GM19455 (cell line): Measurements from ENCODE around the gene WDFY4.

ENCODE experiments used
- ATAC-seq: cut with Tn5 transposase; IDR thresholded peaks from one replicate; pipeline ENCODE4 v1.9.1; 2021; ENCODE audit not compliant: unreplicated experiment

The WDFY4 gene

GRCh38 chr10:48842231-48842630 is 157.6 kb downstream of the WDFY4 start:
- no peak for ATAC-seq

GRCh38 chr10:48843198-48843597 is 158.5 kb downstream of the WDFY4 start:
- no peak for ATAC-seq

- no peak for ATAC-seq
Observed at GRCh38 chr10:48844616-48845015, 159.9 kb downstream of the WDFY4 start.

- ATAC-seq, result no peak
Observed at GRCh38 chr10:48845512-48845911, 160.8 kb downstream of the WDFY4 start.

GRCh38 chr10:48847691-48848090 is 163.0 kb downstream of the WDFY4 start:
- ATAC-seq, result no peak

GRCh38 chr10:48856855-48857254 is 172.2 kb downstream of the WDFY4 start:
- no peak for ATAC-seq

- ATAC-seq, result no peak
Observed at GRCh38 chr10:48872234-48872633, 187.6 kb downstream of the WDFY4 start.

GRCh38 chr10:48878091-48878490 is 193.4 kb downstream of the WDFY4 start:
- ATAC-seq, result no peak

GRCh38 chr10:48879451-48879850 is 194.8 kb downstream of the WDFY4 start:
- ATAC-seq, result no peak

GRCh38 chr10:48880016-48880705 is 195.5 kb downstream of the WDFY4 start:
- no peak for ATAC-seq

- no peak for ATAC-seq
Observed at GRCh38 chr10:48881937-48882336, 197.3 kb downstream of the WDFY4 start.

GRCh38 chr10:48882881-48883280 is 198.2 kb downstream of the WDFY4 start:
- ATAC-seq, result no peak

GRCh38 chr10:48883701-48884100 is 199.0 kb downstream of the WDFY4 start:
- no peak for ATAC-seq

GRCh38 chr10:48884179-48885045 is 199.7 kb downstream of the WDFY4 start:
- ATAC-seq, result no peak

- ATAC-seq, result no peak
Observed at GRCh38 chr10:48885376-48885775, 200.7 kb downstream of the WDFY4 start.

- ATAC-seq, result no peak
Observed at GRCh38 chr10:48887982-48888381, 203.3 kb downstream of the WDFY4 start.

- no peak for ATAC-seq
Observed at GRCh38 chr10:48890888-48891850, 206.5 kb downstream of the WDFY4 start.

GRCh38 chr10:48894911-48895802 is 210.5 kb downstream of the WDFY4 start:
- ATAC-seq, result no peak

GRCh38 chr10:48895803-48896195 is 211.1 kb downstream of the WDFY4 start:
- no peak for ATAC-seq

- ATAC-seq, result no peak
Observed at GRCh38 chr10:48896756-48897440, 212.2 kb downstream of the WDFY4 start.
